Measurements from ENCODE around the gene AIFM3. TPM values are rescaled to one million over a fixed set of nuclear protein-coding genes. Genes with fewer than 3 reads are reported as not detected.

Gene AIFM3
- total and polyA plus RNA-seq, 2 of the 13 experiments (the other 11 are each of a cell fraction or from before 2014, with no cell fraction given): 9.0 to 15.3 TPM

DNA sequence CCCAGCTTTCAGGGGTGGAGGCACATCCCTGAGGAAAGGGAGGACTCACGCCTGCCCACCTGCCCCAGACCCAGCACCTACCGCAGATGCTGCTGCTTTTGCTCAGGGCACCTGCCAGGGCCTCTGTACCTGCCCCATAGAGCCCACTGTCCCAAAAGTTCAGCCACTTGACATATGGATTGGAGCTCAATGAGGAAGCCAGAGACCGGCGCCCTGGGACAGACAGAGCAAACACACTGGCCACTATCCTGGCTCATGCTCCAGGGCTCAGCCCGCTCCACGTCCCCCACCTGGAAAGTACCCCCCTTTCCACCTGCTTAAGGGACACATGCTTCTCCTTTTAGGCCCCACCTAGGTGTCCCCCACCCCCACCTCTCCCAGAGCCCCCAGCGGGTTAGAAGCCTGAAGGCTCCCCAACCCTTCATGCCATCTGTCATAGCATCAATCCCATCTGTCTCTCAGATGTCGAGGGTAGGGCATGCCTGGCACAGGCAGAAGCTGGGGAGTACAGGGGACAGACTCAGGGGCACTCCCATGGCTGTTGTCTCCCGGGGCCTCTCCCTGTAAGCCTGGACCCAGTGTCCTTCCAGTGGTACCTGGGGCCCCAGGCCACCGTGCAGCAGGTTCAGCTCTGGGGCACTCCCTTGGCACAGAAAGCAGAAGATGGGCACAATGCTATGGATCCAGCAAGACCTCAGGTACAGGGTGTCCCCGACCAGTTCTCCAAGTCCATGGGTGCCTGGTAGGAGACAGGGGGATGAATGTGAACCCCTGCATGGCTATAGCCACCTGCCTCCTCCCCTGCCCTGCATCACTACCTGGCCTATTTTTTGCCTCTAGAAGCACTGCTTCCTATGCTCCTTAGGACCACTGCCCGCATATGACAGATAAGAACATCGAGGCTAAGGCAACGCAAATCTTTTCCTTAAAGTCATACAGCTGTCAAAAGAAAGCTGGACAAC, 45.7 kb downstream of the AIFM3 start:
- Histone ChIP-seq H3K4me1 (ENCODE audit: insufficient read depth, low read length) (peaks cover 46% of the 10 kb centered on the region), H3K27me3 (ENCODE audit: control insufficient read depth in 1 of 2, insufficient read depth in 2 of 2, low read length in 2 of 2) (peaks cover 0 to 5% of the 10 kb centered on the region in 2 experiments; a peak in 1 of 5 replicates), H3K27ac (ENCODE audit: extremely low read length, insufficient read depth, low read length) (no peak overlapping the region), H3K9ac (ENCODE audit: insufficient read depth, low read depth, low read length) (no peak overlapping the region), H3K4me2 (ENCODE audit: low read depth, low read length) (no peak overlapping the region), H2AFZ (ENCODE audit: low read length) (no peak overlapping the region), H3K36me3 (replicated peaks in 1 of 2; ENCODE audit: control insufficient read depth in 1 of 2, insufficient read depth in 2 of 2, low read length in 2 of 2) (no peaks in the 10 kb centered on the region), H4K20me1 (ENCODE audit: insufficient read depth, low read length) (no peaks in the 10 kb centered on the region), H3K79me2 (ENCODE audit: insufficient read depth, low read length) (no peaks in the 10 kb centered on the region), H3K4me3 (replicated peaks in 1 of 3; ENCODE audit: insufficient read depth in 1 of 3, low read depth in 2 of 3, low read length in 3 of 3) (no peak overlapping the region), H3K9me3 (ENCODE audit: low read length) (no peaks in the 10 kb centered on the region)
- no TSS peak for BruUV-seq (replicated peaks)
- POLR2A ChIA-PET: interaction anchor here (1.7 kb wide), 1 partner anchor 10 kb away, joined by 9 read pairs; the partner anchor contains the start of gene THAP7
- in situ Hi-C loops (cut with HindIII; ENCODE audit: extremely low pct_ligation_motif_present, low pct_unique_long_range_greater_than_20kb) (no loop called here), intact Hi-C loops (cut with micrococcal nuclease; ENCODE audit: unreplicated experiment) (no loop called here)
- WGBS (ENCODE audit: low lambda C conversion rate): 37% methylated on average over 7 of the region's 14 CpGs
- CTCF ChIA-PET (ENCODE audit: low intra/inter-chr PET ratio, low total read pairs): no interaction called here
- FAIRE-seq: no peak
- no peak for ATAC-seq
- no peak for DNase-seq (ENCODE audit: low spot score)
- TF ChIP-seq ZNF672 (CRISPR knock-in tag; IDR thresholded peaks at IDR 0.05) (no peak), ZNF331 (CRISPR knock-in tag; IDR thresholded peaks at IDR 0.05) (no peak), IRX3 (CRISPR knock-in tag; IDR thresholded peaks at IDR 0.05; ENCODE audit: borderline replicate concordance, low read depth) (no peak), ZSCAN22 (CRISPR knock-in tag; IDR thresholded peaks at IDR 0.05) (no peak), MXI1 (IDR thresholded peaks at IDR 0.05; ENCODE audit: borderline replicate concordance, low read depth, low read length) (no peak), HDAC2 (CRISPR knock-in tag; IDR thresholded peaks at IDR 0.05) (no peak)
- TF ChIP-seq, protein P1, sequence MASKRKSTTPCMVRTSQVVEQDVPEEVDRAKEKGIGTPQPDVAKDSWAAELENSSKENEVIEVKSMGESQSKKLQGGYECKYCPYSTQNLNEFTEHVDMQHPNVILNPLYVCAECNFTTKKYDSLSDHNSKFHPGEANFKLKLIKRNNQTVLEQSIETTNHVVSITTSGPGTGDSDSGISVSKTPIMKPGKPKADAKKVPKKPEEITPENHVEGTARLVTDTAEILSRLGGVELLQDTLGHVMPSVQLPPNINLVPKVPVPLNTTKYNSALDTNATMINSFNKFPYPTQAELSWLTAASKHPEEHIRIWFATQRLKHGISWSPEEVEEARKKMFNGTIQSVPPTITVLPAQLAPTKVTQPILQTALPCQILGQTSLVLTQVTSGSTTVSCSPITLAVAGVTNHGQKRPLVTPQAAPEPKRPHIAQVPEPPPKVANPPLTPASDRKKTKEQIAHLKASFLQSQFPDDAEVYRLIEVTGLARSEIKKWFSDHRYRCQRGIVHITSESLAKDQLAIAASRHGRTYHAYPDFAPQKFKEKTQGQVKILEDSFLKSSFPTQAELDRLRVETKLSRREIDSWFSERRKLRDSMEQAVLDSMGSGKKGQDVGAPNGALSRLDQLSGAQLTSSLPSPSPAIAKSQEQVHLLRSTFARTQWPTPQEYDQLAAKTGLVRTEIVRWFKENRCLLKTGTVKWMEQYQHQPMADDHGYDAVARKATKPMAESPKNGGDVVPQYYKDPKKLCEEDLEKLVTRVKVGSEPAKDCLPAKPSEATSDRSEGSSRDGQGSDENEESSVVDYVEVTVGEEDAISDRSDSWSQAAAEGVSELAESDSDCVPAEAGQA (IDR thresholded peaks at IDR 0.05; ENCODE audit: low read depth): no peak
- TF ChIP-seq, protein P1 (CRISPR knock-in tag; IDR thresholded peaks at IDR 0.05; ENCODE audit: borderline replicate concordance): no peak
- TF ChIP-seq, protein P2, sequence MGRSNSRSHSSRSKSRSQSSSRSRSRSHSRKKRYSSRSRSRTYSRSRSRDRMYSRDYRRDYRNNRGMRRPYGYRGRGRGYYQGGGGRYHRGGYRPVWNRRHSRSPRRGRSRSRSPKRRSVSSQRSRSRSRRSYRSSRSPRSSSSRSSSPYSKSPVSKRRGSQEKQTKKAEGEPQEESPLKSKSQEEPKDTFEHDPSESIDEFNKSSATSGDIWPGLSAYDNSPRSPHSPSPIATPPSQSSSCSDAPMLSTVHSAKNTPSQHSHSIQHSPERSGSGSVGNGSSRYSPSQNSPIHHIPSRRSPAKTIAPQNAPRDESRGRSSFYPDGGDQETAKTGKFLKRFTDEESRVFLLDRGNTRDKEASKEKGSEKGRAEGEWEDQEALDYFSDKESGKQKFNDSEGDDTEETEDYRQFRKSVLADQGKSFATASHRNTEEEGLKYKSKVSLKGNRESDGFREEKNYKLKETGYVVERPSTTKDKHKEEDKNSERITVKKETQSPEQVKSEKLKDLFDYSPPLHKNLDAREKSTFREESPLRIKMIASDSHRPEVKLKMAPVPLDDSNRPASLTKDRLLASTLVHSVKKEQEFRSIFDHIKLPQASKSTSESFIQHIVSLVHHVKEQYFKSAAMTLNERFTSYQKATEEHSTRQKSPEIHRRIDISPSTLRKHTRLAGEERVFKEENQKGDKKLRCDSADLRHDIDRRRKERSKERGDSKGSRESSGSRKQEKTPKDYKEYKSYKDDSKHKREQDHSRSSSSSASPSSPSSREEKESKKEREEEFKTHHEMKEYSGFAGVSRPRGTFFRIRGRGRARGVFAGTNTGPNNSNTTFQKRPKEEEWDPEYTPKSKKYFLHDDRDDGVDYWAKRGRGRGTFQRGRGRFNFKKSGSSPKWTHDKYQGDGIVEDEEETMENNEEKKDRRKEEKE (IDR thresholded peaks at IDR 0.05): no peak
- TF ChIP-seq, protein P3, sequence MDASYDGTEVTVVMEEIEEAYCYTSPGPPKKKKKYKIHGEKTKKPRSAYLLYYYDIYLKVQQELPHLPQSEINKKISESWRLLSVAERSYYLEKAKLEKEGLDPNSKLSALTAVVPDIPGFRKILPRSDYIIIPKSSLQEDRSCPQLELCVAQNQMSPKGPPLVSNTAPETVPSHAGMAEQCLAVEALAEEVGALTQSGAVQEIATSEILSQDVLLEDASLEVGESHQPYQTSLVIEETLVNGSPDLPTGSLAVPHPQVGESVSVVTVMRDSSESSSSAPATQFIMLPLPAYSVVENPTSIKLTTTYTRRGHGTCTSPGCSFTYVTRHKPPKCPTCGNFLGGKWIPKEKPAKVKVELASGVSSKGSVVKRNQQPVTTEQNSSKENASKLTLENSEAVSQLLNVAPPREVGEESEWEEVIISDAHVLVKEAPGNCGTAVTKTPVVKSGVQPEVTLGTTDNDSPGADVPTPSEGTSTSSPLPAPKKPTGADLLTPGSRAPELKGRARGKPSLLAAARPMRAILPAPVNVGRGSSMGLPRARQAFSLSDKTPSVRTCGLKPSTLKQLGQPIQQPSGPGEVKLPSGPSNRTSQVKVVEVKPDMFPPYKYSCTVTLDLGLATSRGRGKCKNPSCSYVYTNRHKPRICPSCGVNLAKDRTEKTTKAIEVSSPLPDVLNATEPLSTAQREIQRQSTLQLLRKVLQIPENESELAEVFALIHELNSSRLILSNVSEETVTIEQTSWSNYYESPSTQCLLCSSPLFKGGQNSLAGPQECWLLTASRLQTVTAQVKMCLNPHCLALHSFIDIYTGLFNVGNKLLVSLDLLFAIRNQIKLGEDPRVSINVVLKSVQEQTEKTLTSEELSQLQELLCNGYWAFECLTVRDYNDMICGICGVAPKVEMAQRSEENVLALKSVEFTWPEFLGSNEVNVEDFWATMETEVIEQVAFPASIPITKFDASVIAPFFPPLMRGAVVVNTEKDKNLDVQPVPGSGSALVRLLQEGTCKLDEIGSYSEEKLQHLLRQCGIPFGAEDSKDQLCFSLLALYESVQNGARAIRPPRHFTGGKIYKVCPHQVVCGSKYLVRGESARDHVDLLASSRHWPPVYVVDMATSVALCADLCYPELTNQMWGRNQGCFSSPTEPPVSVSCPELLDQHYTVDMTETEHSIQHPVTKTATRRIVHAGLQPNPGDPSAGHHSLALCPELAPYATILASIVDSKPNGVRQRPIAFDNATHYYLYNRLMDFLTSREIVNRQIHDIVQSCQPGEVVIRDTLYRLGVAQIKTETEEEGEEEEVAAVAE (CRISPR knock-in tag; IDR thresholded peaks at IDR 0.05; ENCODE audit: borderline replicate concordance): no peak
